ENCODE measurements around the gene NAALADL2.

NAALADL2 gene

DNA sequence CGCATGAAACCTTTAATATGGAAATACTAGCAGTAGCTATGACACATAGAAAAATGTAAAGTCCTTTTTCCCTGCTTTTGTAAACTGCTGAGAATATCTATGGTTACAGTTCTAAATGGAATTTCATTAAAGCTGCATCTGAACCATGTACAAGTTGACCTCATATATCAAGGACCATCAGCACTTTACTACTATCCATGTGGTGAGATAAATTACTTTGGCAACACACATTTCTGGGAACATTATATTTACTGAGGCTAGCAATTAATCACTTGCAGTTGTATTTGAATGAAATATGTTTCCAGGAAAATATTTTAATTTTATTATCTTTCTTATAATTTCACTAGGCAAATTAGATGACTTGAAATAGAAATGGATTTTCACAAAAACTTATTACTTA lies 545.5 kb downstream of the NAALADL2 start:
- no peak overlapping the region for H3K27ac ChIP-seq (ENCODE audit: low read length)
- no peak overlapping the region for H3K9ac ChIP-seq (ENCODE audit: low read length)
- H3K4me3 ChIP-seq (ENCODE audit: low read length), result no peak overlapping the region
- TF ChIP-seq, protein P1, sequence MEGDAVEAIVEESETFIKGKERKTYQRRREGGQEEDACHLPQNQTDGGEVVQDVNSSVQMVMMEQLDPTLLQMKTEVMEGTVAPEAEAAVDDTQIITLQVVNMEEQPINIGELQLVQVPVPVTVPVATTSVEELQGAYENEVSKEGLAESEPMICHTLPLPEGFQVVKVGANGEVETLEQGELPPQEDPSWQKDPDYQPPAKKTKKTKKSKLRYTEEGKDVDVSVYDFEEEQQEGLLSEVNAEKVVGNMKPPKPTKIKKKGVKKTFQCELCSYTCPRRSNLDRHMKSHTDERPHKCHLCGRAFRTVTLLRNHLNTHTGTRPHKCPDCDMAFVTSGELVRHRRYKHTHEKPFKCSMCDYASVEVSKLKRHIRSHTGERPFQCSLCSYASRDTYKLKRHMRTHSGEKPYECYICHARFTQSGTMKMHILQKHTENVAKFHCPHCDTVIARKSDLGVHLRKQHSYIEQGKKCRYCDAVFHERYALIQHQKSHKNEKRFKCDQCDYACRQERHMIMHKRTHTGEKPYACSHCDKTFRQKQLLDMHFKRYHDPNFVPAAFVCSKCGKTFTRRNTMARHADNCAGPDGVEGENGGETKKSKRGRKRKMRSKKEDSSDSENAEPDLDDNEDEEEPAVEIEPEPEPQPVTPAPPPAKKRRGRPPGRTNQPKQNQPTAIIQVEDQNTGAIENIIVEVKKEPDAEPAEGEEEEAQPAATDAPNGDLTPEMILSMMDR (IDR thresholded peaks at IDR 0.05; ENCODE audit: low read depth, low read length), result no peak
- TF ChIP-seq EZH2phosphoT487 (IDR thresholded peaks at IDR 0.05; ENCODE audit: low read depth), result no peak
- H3K79me2 ChIP-seq (ENCODE audit: low read length), result no peaks in the 10 kb centered on the region
- no peaks in the 10 kb centered on the region for H4K20me1 ChIP-seq (ENCODE audit: insufficient read depth, low read length)
- H3K4me2 ChIP-seq (ENCODE audit: low read length), result no peak overlapping the region
- no peaks in the 10 kb centered on the region for H3K9me3 ChIP-seq (ENCODE audit: insufficient read depth, low read length)
- H3K4me1 ChIP-seq (ENCODE audit: low read length), result no peaks in the 10 kb centered on the region
- no peaks in the 10 kb centered on the region for H3K36me3 ChIP-seq (replicated peaks; ENCODE audit: low read depth, low read length)
- no peaks in the 10 kb centered on the region for H3K27me3 ChIP-seq (ENCODE audit: low read depth, low read length)
- no peak overlapping the region for H2AFZ ChIP-seq (ENCODE audit: low read depth, low read length)

DNA sequence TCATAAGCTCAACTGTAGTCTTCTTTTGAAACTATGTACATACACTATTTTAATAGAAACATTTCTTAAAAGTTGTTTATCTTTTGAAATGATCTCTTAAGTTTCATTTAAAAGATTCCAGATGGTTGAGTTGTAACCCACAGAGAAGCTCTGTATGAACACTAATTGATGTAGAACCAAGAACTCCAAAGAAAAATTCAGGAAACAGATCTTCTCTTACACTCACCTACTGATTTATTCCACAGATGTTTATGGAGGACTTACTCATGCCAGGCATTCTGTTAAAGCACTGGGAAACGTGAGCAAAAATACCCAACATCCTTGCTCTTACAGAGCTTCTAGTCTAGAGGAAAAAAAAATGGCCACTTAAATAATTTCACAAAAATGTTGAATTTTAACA lies 551.1 kb downstream of the NAALADL2 start:
- no peak for TF ChIP-seq EZH2phosphoT487 (IDR thresholded peaks at IDR 0.05; ENCODE audit: low read depth)
- TF ChIP-seq, protein P1 (IDR thresholded peaks at IDR 0.05; ENCODE audit: low read depth, low read length), result no peak
- Histone ChIP-seq H3K27ac (ENCODE audit: low read length) (no peak overlapping the region), H3K4me1 (ENCODE audit: low read length) (no peaks in the 10 kb centered on the region), H3K36me3 (replicated peaks; ENCODE audit: low read depth, low read length) (no peaks in the 10 kb centered on the region), H3K79me2 (ENCODE audit: low read length) (no peaks in the 10 kb centered on the region), H4K20me1 (ENCODE audit: insufficient read depth, low read length) (no peaks in the 10 kb centered on the region), H3K9me3 (ENCODE audit: insufficient read depth, low read length) (no peaks in the 10 kb centered on the region), H3K9ac (ENCODE audit: low read length) (no peak overlapping the region), H3K4me3 (ENCODE audit: low read length) (no peak overlapping the region), H3K27me3 (ENCODE audit: low read depth, low read length) (no peaks in the 10 kb centered on the region), H3K4me2 (ENCODE audit: low read length) (no peak overlapping the region), H2AFZ (ENCODE audit: low read depth, low read length) (no peak overlapping the region)

DNA sequence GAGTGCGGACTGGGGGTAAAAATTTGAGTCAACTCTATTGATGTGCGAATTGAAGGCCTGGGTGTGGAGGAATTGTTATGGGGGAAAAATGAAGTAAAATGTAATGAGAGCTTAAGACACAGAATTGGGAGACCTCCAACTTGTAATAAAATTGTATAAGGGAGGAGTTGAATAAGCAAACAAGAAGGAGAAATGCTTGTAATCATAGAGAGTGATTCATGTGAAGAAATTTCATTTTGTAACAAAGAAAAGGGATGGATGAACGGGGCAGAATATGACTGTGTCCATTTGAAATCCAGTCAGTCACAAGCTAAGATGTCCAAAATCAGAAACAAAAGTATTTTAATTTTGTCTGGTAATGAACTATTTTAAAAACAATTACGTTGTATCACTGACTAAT lies 552.3 kb downstream of the NAALADL2 start:
- Histone ChIP-seq H3K27me3 (ENCODE audit: low read depth, low read length) (no peaks in the 10 kb centered on the region), H3K4me3 (ENCODE audit: low read length) (no peak overlapping the region), H3K4me2 (ENCODE audit: low read length) (no peak overlapping the region), H3K9me3 (ENCODE audit: insufficient read depth, low read length) (no peaks in the 10 kb centered on the region), H3K36me3 (replicated peaks; ENCODE audit: low read depth, low read length) (no peaks in the 10 kb centered on the region), H3K27ac (ENCODE audit: low read length) (no peak overlapping the region), H3K4me1 (ENCODE audit: low read length) (no peaks in the 10 kb centered on the region), H3K9ac (ENCODE audit: low read length) (no peak overlapping the region), H3K79me2 (ENCODE audit: low read length) (no peaks in the 10 kb centered on the region), H2AFZ (ENCODE audit: low read depth, low read length) (no peak overlapping the region), H4K20me1 (ENCODE audit: insufficient read depth, low read length) (no peaks in the 10 kb centered on the region)
- TF ChIP-seq, protein P1 (IDR thresholded peaks at IDR 0.05; ENCODE audit: low read depth, low read length), result no peak
- no peak for TF ChIP-seq EZH2phosphoT487 (IDR thresholded peaks at IDR 0.05; ENCODE audit: low read depth)

DNA sequence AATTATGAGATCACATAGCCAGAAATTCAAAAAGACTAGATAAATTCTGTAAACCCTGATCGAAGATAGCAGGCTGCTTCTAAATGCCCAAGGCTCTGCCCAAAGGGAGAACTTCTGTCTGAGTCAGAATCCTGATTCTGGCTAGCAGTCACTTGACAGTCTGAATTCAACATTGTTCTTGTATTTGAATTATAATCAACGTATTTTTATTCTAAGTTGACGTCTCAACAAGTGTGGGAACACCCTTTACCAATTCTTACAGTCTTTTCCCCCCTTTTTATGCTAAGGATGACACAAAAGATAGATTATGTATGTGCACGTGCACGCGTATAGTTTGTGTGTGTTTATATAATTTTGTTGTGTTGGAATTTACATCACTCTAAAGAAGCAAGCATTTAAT lies 552.8 kb downstream of the NAALADL2 start:
- H4K20me1 ChIP-seq (ENCODE audit: insufficient read depth, low read length), result no peaks in the 10 kb centered on the region
- H3K4me2 ChIP-seq (ENCODE audit: low read length), result no peak overlapping the region
- H3K27ac ChIP-seq (ENCODE audit: low read length), result no peak overlapping the region
- no peaks in the 10 kb centered on the region for H3K9me3 ChIP-seq (ENCODE audit: insufficient read depth, low read length)
- no peak overlapping the region for H3K9ac ChIP-seq (ENCODE audit: low read length)
- H3K27me3 ChIP-seq (ENCODE audit: low read depth, low read length), result no peaks in the 10 kb centered on the region
- TF ChIP-seq, protein P1 (IDR thresholded peaks at IDR 0.05; ENCODE audit: low read depth, low read length), result no peak
- no peak for TF ChIP-seq EZH2phosphoT487 (IDR thresholded peaks at IDR 0.05; ENCODE audit: low read depth)
- no peak overlapping the region for H3K4me3 ChIP-seq (ENCODE audit: low read length)
- H3K4me1 ChIP-seq (ENCODE audit: low read length), result no peaks in the 10 kb centered on the region
- H3K36me3 ChIP-seq (replicated peaks; ENCODE audit: low read depth, low read length), result no peaks in the 10 kb centered on the region
- 0 out of 2 replicates have a peak overlapping the region, but pooled peaks have one; percentile 39 for H2AFZ ChIP-seq (ENCODE audit: low read depth, low read length)
- H3K79me2 ChIP-seq (ENCODE audit: low read length), result no peaks in the 10 kb centered on the region

Measured in OCI-LY3 (cell line).